GM21723 (cell line): ENCODE measurements around the gene GABARAP.
A peak's percentile ranks its signal among the peaks of the same experiment; 100 is the strongest.

Experiments used
- ATAC-seq: cut with Tn5 transposase; IDR thresholded peaks from one replicate; pipeline ENCODE4 v1.9.1; 2021; ENCODE audit warnings: mild to moderate bottlenecking, moderate library complexity; ENCODE audit not compliant: unreplicated experiment

Gene GABARAP

GRCh38 chr17:7223375-7223774, 18.9 kb downstream of the GABARAP start:
- no peak for ATAC-seq

- ATAC-seq = no peak
Observed at GRCh38 chr17:7222972-7223292, 19.3 kb downstream of the GABARAP start.

GRCh38 chr17:7222093-7222971, 19.9 kb downstream of the GABARAP start:
- no peak for ATAC-seq

- no peak for ATAC-seq
Observed at GRCh38 chr17:7221278-7222092, 20.8 kb downstream of the GABARAP start.

GRCh38 chr17:7220593-7221277, 21.5 kb downstream of the GABARAP start:
- no peak for ATAC-seq

GRCh38 chr17:7219812-7220592, 22.2 kb downstream of the GABARAP start, which contains the start of the genes ACADVL and DLG4:
TSS of gene ACADVL (plus strand) at chr17:7219938. CDS start at chr17:7219985, 47 bp downstream.
TSS of gene DLG4 (minus strand) at chr17:7219836.
- ATAC-seq = peak; percentile 50

- ATAC-seq = no peak
Observed at GRCh38 chr17:7219229-7219811, 22.9 kb downstream of the GABARAP start.

- no peak for ATAC-seq
Observed at GRCh38 chr17:7218758-7219157, 23.5 kb downstream of the GABARAP start.

- ATAC-seq = no peak
Observed at GRCh38 chr17:7218166-7218565, 24.1 kb downstream of the GABARAP start.

- ATAC-seq = no peak
Observed at GRCh38 chr17:7217113-7217987, 24.9 kb downstream of the GABARAP start.

GRCh38 chr17:7216242-7217112, 25.8 kb downstream of the GABARAP start:
- ATAC-seq = no peak

- no peak for ATAC-seq
Observed at GRCh38 chr17:7215652-7216180, 26.5 kb downstream of the GABARAP start.

GRCh38 chr17:7215136-7215638, 27.1 kb downstream of the GABARAP start:
- no peak for ATAC-seq

GRCh38 chr17:7214300-7215135, 27.7 kb downstream of the GABARAP start:
- peak; percentile 69 for ATAC-seq

- no peak for ATAC-seq
Observed at GRCh38 chr17:7213895-7214299, 28.4 kb downstream of the GABARAP start.

GRCh38 chr17:7211491-7212273, 30.6 kb downstream of the GABARAP start:
- ATAC-seq = no peak
